T-helper 9 cell (primary cell): ENCODE measurements around the gene TMTC1.

Experiments
- DNase-seq: peaks from one replicate; pipeline ENCODE4 v3.0.0-alpha.2; 2020

The TMTC1 gene

DNA sequence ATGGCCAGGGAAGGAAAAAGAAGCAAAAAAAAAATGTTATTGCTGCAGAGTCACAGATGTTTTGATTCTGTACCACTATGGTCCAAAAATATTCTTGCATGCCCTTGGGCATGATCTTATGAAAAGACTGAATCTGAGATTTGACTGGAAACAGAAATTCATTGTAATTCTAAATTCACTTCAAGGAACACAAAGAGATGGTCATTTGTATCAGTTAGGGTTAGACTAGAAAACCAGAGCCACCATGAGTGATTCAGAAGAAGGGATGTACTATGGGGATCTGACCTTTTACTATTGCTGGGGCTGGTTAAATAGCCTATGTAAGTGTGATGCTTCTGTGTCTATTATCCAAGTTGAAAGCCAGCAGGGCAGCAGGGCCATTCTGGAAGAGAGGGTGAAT, 5.2 kb downstream of the TMTC1 start:
- no peak for DNase-seq

DNA sequence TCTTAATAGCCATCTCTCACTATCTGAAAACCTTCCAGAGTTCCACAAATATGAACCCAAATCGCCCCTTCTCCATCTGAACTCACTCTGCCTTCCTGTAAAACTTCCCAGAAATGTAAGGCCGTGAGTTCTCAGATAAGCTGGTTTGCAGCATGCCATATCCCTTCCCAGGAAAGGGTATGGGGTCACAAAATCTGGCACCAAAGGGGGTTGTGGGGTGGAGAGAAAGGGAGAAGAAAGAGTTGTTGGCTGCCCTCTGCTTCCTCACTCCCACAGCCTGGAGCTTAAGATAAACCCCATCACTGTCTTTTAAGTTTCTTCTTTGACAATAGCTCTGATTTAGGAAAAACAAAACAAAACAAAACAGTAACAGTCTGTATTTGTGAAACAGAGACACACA, 10.7 kb downstream of the TMTC1 start:
- DNase-seq, result no peak

DNA sequence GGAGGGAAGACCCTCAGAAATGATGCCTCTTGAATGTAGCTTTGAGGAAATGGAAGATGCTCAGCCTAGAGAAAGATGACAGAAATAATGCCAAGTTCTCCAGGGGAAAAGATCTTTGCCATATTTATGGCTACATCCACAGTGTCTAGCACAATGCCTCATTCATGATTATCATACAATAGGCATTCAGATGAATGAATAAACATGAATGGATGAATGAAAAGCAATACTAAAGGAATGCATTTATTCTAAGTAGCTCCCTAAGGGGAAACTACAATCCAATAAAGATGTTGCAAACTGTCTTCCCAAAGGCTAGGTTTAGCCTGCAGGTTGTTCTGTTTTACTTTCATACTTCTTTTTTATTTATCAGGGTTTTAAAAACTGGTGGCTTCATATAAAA, 12.0 kb downstream of the TMTC1 start:
- no peak for DNase-seq

DNA sequence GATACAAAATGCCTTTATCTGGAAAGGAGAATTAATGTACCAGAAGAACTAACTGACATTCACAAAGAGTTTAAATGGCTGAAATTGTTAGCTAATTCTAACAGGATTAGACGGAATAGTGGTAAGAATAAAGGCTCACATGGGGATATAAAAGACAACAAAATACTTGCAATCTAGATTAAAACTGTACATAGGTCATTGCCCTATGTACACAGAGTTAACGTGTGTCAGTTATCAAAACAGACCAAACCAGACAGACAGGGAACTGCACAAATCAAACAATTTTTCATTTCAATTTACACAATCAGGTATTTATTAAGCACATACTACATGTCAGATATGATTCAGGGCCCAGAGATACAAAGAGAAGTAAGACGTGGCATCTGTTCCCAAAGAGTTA, 12.6 kb downstream of the TMTC1 start:
- no peak for DNase-seq

DNA sequence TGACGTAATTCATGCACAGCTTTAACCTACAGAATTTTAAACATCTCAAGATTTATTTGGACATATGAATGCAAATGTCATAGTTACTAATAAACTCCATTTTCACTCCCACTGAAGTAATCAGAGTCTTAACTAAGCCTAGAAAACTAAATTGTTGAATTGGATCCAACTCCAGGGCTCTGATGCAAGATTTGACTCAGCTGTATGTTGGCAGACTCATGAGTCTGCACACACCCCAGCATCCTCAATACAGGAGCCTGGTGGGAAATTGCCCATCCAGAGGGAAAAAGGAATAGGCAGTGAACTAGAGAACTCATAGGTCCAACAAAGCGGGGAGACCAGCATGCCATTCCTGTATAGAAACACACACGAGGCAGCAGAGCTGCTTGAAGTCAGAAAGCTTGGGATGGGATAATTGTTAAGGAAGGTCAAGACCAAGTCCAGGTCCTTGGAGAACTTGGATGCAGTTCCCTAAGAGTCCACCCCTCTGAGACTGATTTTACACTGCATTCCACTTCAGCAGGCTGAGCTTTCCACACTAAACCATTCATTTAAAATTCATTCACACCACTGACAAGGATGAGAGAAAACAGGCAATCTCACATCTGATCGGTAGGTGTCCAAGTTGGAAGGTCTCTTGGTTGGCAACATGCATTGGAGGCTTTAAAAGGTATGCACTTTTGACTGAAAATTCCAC, 14.4 kb downstream of the TMTC1 start:
- no peak for DNase-seq

DNA sequence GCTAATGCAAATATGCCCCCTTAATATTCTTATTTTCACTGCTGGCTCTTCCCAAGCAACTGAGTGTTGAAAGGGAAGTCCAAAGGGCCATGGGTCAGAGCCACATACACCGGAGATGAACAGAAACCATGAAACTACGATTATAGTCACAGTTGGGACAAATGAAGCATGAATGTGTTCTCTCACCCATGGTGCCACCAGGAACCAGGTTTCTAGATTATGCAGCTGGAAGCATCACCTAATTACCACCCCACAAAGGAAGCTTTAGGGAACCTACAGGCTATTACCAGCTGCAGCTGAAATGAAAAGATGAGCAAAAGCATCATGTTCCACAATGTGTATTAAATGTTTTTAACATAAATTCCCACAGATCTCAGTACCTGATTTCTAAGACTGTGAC, 15.4 kb downstream of the TMTC1 start:
- no peak for DNase-seq

DNA sequence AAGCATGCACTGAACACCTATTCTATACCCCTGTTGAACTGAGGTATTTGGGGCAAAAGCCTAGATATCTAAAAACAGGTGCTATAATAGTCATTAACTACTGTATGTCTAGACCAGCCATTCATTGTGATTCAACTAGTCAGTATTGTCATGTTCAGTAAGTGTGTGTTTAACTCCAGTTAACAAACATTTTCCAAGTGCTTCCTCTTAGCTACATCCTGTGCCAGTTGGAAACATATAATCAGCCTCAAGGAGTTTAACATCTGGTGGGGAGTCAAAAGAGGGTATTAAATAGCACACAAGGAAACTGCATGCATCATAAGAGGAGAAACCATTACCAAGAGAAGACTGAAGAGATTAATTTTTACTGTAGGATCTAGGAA, 20.4 kb downstream of the TMTC1 start:
- no peak for DNase-seq

DNA sequence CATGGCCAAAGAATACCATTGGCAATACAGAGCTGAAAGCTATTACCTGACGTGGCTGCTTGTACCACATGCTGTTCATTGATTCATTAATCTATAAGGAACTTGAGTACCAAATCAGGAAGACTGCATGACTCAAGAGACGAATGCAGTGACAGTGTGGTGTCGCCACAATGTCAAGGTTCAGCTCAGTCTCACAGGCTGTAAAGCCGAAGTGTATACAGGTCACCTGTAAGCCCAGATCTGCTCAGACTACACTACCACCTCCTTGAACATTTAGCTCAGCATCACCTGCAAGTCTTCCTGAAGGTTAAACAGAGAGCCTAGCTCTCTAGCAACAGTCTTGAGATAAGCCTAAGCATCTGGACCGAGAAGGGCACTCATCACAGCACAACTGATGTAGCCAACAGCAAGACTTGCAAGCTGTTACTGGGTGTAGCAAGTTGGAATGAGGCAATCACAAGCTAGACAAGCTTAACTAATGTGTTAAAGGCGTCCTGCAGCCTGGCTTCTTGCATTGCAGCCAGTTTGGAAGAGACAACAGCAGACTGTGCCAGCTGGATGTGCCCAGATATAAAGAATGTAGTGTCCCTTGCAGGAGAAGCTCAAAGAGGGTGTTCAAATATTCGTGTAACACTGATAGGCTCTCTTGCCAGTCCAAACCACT, 21.0 kb downstream of the TMTC1 start:
- DNase-seq, result no peak

DNA sequence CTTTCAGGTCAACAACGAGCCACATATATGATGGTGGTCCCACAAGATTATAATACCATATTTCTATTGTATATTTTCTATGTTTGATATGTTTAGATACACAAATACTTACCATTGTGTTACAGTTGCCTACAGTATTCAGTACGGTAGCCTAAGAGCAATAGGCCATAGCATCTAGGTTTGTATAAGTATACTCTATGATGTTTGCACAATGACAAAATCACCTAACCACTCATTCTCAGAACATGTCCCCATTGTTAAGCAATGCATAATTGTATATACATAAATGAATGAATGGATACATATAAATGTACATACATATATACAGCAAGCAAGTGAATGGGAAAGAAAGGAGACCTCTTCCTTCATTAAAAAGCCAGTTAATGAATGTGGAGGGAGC, 23.8 kb downstream of the TMTC1 start:
- DNase-seq, result no peak

DNA sequence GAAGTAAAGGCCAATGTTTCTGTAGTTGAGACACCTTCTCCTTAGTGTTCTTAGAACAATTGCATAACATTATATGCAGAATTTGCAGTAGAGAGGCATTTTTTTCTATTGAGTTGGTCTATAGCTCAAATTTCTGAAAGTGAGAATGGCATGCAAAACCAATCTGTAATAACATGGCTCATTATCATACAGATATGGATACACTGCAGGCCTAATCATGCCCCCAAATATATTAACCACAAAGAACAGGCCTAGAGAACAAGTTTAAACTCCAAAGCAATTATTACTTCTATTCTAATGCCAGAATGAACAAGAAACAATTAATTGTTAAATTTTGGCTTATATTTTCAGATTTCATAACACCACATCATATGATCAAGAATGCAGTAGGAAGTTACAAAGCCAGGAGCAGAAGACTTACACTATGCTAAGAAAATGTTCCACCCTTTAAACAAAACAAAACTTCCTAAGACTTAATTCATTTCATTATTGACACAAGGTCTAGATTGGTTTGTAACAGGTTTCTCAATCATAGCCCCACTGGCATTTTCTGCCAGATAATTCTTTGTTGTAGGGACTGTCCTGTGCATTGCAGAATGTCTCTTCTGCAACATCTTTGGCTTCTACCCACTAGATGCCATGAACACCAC, 26.9 kb downstream of the TMTC1 start:
- no peak for DNase-seq

DNA sequence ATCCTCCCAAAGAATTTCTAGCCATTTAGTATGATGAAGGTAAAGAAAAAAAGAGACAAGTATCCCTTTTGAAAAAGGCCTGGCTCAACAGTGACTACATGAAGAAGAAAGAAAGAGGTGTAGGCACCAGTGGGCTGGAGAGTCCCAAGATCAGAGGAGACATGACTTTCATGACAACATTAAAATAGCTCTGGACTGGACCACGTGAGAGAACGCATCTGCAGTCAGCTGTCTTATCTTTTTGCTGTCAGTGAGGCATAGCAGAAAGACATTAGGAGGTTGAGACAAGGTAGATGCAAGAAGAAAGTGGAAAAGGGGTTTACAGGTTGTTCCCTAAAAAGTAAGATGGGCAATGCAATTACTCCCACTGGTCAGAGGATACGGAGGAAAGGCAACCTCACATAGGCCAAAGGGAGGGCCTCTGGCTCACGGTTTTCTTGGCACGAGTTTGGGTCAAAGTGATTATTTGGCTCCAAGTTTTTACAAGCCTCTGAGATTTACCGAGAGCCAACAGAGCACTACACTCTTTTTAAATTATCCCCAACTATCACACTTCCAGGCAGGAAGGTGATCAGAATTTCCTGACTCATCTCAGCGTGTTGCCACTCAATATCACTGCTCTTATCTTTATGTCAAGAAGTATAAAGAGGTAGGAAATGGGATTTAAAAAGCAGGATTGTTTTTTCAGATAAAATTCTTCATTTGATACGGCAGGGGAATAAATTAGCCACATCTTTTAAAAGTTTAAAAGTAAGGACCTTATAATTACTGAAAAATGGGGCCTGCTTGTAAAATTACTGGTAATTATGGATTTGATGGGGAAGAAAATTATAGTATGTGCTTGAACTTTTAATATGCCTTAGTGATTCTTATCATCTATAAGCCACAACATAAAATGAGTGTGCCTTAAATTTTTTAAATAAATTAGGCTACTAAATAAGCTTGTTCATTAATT, 29.2 kb downstream of the TMTC1 start:
- no peak for DNase-seq

DNA sequence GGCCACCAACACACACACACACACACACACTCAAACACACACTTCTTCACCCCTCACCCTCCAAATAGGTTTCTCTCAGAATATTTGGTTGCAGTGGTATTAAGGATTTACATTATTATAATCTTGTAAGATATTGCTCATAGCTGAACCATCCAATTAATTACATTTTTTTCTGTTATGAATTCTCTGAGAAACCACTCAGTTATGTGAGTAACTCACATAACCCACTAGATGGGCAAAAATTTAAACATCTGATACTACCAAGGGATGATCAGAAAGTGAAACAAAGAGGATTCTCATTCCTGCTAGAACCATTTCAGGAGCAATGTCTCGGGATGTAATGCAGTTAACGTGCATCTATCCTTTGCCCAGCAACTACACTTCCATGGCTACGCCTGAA, 31.6 kb downstream of the TMTC1 start:
- DNase-seq, result no peak

DNA sequence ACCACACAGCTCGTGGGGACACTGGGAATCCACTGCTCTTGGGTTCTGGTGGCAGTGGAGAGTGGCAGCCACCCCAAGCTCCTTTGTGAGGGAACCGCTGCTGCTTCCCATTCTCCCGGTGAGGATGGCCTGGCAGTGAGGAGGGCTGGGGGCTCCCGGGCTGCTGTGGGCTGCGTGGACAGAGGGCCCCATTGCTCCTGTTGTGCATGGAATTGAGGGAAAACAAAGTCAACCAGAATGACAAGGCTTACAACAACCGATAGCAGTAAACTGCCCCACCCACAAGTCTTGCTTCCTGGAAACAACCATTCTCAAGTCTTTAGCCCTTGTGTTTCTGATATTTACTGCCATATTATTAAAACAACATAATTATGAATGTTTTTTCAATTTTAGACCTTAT, 32.1 kb downstream of the TMTC1 start:
- no peak for DNase-seq

DNA sequence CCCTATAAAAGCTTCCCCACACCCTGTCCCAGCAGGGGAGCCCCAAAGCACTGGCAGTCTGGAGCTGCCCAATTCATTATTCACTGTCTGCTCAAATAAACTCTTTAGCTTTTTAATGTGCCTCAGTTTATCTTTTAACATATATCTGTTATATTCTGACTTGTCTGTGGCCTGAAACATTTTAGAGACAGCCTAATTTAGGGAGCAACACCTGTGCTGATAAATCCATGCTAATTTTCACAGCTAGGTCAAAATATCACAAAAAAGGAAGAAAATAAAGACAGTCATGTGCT, 32.9 kb downstream of the TMTC1 start:
- DNase-seq, result no peak

DNA sequence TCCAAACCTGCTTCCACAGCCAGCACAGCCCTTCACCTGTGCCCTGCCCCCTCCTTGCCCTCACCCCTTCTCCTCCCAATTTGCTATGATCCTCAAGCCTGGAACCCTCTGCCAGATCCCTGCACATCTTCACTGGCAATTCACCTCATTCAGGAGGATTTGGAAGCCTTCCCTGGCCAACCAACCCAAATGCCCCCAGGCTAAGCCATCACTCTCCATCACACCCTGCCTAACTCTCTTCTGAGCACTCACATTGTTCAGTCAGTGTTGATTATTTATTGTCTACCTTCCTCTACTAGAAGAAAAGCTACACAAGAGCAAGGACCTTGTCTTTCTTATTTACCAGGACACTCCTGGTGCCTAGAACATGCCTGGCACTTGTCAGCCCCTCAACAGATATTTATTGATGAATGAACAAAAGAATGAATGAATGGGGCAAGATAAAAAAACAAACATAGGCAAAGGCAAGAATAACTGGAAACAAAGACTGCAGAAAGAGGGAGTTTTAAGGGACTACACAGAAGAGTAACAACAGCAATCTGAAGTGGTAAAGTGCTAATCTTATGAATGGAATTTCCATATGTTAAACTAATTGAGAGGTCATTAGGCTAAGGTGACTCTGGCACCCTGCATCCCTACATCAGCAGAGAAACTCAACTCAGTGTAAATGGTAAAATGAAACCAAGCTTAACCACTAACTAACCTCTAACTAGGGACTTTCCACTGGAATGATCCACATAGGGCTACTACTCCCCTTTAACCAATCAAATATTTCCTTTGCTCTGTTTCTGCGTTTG, 33.4 kb downstream of the TMTC1 start:
- DNase-seq, result no peak

DNA sequence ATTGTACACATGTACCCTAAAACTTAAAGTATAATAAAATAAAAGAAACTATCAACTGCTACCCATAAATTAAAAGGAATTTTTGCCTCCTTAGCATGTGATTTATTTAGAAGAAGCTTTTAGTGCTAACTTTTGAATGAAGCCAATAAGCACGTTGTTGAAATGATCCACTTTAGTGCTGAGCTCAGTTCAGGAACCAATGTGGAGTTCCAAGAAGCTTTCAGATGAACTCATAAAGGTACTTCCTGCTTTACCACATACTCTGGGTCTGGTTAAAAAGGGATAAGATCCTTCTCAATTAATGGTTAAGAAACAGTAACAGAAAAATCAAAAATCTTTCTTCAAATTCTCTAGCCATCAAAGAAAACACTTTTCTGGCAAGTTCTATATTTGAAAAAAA, 39.4 kb downstream of the TMTC1 start:
- DNase-seq, result no peak

DNA sequence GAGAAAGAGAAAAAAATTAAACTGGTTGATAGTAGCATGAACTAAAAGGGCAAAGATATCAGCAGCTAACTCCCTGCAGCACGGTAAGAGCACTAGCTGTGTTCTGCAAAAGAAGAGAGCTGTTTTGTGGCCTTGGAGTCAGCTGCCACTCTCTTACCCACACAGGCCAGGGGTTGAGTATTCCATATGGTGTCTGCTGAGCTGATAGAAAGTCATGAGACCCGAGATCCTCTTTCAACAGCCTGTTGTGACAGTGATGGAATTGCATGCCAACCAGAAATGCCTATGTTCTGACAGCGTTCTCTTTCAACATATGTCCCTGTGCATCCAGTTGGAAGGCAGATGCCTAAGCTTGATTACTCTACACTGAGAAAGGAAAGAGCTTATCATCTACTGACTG, 39.9 kb downstream of the TMTC1 start:
- no peak for DNase-seq

DNA sequence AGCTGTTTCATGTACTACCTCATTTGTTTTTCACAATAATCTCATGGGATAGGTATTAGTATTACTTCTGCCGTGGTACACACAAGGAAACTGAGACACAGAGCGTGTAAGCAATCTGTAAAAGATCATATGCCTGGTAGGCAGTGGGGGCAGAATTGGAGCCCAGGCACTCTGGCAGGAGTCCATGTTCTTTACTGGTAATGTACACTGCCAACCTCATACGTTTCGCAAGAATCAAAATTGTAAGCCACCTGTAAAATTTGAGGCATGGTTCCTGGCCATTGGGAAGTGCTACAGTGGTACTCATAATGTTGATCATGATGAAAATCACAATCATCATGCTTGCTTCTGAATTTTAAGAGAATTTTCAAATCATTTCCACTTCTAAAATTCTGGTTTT, 40.7 kb downstream of the TMTC1 start:
- DNase-seq, result no peak

DNA sequence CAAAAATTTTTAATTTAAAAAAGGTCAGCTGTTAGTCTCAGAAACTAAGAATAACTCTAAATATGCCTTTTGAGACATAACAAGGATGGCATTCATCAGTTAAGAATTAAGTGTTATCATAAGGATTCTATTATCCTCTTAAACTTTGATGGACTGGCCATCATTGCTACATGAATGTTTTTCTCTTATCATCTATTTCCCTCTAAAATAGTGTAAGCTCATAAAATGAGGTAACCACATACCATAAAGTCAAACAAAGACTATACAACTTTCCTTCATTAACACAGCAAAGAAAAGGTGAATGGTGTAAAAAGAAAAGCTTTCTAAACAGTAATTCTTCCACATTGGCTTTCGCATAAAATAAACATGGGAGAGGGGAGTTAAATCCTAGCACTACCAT, 41.1 kb downstream of the TMTC1 start:
- DNase-seq, result no peak

DNA sequence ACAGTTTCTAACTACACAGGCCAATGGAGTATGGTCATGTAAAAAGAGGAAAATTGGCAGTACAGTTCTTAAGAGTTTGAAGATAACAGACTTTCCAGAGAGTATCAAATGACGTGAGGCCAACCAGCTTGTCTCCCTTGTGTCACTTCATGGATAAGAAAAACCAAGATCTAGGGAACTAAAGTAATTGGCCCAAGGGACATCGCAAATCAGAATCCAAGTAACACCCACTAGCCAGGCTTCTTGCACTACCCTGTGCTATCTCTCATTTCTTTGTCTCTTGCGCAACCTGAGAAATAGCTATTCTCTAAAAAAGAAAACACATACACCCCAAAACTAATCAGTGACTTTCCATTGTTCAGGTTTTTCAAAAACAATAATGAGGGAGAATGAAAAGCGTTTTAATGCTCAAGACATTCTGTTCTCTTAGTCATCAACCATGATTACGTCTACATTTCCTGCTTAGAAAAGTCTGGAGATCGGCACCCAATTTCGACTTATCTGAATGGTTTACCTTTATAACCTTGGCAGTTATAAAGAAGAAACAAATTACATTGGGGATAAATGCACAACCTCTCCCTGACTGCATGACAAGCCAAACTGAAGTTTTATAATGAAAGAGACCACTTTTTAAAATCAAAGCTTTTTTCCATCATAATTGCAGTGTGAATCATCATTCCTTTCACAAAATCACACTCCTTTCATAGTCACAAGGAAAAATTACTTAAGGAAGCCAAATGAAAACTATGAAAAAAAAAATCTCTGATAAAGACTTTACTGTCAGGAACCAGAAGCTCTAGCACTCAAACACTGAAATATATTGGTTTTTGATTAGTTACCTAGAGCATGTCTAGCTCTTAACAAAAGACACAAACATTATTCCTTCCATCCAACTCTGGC, 42.1 kb downstream of the TMTC1 start:
- no peak for DNase-seq

DNA sequence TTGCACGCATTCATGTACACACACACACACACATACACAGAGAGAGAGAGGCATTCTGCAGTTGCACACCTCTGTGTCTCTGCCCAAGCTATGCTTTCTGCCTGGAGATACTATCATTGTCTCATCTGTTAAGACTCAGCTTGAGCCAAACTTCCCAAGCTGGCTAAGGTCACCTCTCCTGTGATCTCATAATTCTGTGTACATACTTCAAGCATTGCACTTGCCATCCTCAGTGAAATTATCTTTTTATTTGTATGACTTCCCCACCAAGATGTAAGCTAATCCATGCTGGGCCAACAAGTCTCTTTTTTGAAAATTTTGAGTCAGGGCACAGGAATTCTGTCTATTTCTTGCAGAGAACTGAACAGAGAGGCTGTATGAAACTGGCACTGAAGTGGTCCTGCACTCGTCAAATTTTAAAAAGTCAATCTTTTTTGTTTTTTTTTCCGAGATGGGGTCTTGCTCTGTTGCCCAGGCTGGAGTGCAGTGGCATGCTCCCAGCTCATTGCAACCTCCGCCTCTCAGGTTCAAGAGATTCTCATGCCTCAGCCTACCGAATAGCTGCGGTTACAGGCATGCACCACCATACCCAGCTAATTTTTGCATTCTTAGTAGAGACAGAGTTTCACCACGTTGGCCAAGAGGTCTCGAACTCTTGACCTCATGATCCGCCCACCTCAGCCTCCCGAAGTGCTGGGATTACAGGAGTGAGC, 44.3 kb downstream of the TMTC1 start:
- no peak for DNase-seq
